HG03432 (cell line): ENCODE data around the gene ZNF791.
A peak's percentile ranks its signal among the peaks of the same experiment; 100 is the strongest.
"Not testable (repeated sequence)": the region's sequence is repeated elsewhere in the genome, so short reads cannot be mapped to it uniquely, and the experiment has no call there.

Source experiments
- ATAC-seq: cut with Tn5 transposase; IDR thresholded peaks from one replicate; pipeline ENCODE4 v1.9.1; 2021; ENCODE audit warnings: mild to moderate bottlenecking, moderate library complexity; ENCODE audit not compliant: unreplicated experiment

The ZNF791 gene

DNA sequence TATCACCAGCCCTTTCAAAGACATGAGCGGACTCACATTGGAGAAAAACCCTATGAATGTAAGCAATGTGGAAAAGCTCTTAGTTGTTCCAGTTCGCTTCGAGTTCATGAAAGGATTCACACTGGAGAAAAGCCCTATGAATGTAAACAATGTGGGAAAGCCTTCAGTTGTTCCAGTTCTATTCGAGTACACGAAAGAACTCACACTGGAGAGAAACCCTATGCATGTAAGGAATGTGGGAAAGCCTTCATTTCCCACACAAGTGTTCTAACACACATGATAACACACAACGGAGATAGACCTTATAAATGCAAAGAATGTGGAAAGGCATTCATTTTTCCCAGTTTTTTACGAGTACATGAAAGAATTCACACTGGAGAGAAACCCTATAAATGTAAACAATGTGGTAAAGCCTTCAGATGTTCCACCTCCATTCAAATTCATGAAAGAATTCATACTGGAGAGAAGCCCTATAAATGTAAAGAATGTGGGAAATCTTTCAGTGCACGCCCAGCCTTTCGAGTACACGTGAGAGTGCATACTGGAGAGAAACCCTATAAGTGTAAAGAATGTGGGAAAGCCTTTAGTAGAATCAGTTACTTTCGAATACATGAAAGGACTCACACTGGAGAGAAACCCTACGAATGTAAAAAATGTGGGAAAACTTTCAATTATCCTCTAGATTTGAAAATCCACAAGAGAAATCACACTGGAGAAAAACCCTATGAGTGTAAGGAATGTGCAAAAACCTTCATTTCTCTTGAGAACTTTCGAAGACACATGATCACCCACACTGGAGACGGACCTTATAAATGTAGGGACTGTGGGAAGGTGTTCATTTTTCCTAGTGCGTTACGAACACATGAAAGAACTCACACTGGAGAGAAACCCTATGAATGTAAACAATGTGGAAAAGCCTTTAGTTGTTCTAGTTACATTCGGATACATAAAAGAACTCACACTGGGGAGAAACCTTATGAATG, 17.6 kb downstream of the ZNF791 start:
- ATAC-seq = no peak

DNA sequence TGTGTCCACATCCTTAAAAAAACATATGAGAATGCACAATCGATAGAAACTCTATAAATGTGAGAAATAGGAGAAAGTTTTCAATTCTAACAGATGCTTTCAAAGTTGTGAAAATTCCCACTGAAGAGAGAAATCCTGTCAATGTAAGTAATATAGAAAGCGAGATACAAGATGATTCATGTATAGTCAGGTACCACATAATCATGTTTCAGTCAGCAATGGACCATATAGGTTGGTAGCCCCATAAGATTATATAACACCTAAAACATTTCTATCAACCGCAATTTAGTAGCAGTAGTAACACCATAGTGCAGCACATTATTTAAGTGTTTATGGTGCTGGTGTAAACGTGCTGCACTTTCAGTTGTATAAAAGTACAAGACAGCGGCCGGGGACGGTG, 18.5 kb downstream of the ZNF791 start:
- ATAC-seq = no peak

DNA sequence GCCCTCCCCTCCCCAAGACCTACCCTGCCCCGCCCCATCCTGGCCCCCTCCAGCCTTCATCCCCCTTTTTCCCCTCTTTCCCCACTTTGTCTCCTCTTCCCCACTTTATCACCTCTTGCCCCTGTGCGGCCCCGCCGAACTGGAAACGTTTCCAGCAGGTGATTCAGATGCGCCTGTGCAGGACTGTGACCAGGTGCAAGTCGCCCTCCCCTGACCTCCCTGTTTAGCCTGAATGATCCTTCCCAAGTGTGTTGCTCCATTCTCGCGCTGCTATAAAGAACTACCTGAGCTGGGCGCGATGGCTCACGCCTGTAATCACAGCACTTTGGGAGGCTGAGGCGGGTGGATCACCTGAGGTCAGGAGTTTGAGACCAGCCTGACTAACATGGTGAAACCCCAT, 25.9 kb downstream of the ZNF791 start:
- ATAC-seq = no peak

DNA sequence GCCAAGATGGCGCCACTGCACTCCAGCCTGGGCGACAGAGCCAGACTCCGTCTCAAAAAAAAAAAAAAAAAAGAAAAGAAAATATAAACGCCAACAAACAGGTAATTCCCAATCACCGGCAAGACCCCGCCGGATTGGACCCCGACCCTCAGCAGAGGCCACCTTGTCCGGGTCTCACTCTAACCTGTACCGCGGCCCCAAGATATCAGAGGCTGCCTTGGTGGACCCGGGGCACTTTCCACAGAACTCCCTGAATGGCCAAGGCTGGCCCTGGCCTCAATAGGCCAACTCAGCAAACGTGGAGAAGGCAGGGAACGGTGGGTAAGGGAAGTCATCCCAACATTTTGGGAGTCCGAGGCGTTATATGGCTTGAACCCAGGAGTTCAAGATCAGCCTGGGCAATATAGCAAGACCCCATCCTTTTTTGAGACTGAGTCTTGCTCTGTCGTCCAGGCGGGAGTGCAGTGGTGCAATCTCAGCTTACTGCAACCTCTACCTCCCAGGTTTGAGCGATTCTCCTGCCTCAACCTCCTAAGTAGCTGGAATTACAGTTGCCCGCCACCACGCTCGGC, 28.0 kb downstream of the ZNF791 start:
- no peak for ATAC-seq

DNA sequence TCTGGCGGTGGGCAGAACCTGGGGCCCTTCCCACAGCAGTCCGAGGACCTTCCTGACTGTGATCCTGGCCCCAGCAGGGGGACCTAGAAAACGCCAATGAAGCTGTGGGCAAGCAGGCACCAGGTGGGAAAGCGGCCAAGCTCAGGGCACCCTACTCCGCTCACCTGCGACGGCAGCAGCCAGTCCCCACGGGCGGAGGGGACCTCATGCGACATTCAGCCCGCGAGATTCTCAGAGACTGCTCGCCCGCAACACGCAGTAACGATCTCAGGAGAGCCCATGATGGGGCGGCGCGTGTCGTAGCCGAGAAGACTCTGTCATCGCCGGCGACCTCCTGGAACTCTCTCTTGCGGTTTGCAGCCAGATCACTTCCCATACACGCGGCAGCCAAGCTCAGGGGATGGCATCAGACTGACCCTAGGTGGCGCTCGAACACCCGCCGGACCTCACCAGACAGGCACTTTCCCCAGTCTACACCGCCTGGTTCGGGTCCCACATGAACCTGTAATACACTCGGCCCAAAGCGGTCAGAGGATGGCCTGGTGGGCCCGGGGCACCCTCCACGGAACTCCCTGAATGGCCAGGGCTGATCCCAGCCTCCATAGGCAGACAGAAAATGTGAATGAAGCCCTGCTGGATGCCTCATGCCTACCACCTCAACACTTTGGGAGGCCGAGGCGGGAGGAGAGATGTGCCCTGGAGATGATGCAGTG, 29.3 kb downstream of the ZNF791 start:
- peak; percentile 49 for ATAC-seq

DNA sequence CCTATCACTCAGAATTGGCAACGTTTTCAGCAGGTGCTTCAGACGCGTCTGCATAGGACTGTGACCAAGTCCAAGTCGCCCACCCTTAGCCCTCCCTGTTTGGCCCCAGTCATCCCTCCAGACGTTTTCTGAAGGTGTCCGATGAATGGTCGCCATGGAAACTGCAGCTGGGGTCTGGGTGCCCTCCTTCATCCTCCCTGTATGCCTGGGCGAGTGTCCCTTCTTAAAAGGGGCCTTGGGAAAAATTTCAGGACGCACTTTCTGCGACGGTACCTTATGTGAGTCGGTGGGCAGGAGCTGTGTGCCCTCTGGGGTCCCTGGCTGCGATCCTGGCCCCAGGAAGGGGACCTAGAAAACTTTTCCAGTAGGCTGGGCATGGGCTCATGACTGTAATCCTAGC, 30.7 kb downstream of the ZNF791 start:
- ATAC-seq = no peak

DNA sequence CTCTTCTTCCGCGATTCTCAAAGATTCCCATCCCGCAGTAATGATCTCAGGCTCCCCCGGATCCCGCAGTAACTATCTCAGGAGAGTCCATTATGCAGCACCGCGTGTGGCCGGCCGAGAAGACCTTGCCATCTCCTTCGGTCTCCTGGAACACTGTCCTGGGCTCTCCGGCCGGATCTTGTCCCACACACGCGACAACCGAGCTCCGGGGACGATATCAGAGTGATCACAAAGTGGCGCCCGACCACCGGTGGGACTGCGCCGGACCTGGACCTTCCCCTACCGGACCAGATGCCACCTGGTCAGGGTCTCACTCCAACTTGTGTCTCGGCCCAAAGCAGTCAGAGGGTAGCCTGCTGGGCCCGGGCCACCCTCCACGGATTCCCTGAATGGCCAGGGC, 31.8 kb downstream of the ZNF791 start:
- no peak for ATAC-seq

DNA sequence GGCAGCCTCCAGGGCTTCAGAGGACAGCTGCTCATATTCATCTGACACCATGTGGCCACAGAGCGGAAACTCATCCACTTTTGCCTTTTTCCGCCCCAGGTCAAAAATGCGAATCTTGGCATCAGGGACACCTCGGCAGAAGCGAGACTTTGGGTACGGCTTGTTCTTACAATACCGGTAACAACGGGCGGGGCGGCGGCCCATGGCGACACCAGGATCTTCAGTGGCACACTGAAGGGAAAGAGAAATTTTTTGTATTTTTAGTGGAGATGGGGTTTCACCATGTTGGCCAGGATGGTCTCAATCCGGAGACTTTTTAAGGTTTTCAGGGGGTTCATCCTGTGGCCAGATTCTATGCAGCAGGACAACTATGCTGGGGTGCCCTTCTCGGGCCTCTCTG, 33.0 kb downstream of the ZNF791 start:
- not testable (repeated sequence) for ATAC-seq

DNA sequence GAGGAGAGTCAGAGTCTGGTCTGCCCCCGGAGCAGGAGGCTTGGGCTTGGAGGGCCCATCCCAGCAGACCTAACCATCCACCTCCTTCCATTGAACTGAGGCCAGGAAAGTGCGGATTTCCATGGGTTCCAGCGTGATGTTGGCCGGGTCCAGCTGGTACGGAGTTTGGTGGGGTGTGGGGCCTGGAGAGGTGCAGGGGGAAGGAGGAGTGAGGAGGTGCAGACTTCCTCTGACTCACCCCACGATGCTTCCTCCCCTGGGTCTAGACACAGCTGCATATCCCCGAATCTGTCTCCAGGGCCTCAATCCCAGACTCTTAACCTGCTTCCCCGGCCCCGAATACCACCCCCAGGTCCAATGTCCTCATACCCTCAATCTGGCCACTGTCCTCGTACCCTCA, 35.8 kb downstream of the ZNF791 start:
- ATAC-seq = no peak

DNA sequence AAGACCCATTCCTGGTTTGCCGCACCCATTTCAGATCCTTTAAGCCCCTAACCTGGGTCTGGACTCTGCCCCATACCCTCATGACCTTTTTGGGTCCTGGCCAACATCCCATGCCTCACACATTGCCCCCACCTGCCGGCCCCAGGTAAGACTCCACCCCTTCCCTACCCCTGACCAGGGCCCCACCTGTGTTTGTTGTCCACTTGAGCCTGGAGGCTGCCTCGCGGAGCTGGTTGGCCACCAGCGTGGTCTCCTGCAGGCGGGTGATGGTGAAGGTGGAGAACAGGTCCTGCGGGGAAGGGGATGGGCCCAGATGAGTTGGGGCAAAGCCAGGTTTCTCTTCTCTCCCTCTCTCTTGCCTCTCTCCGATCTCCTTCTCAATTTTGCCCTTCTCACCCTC, 36.3 kb downstream of the ZNF791 start:
- no peak for ATAC-seq

DNA sequence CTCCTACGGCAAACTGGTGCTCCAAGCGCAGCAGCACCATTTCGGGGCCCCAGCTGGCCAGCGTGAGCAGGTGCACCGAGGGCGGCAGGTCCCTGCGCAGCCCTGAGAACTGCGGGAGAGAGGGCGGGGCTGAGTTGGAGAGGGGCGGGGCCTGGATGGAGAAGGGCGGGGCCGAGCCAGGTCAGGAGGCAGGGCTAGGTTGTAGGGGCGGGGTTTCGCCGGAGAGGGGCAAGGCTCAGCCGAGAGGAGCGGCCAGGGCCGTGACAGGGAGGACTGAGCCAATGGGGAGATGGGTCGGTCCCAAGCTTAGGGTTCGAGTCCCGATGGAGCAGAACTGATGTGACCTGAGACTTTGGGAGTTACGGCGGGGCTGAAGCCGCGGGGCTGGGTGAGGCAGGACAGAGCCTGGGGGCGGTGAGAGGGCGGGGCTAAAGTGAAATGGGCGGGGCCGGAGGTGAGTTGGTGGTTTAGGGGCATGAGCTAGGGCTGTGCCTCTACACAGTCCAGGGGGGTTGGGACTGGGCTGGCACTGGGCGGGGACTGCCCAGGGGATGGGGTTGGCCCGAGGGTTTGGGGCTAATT, 36.9 kb downstream of the ZNF791 start:
- ATAC-seq = no peak

DNA sequence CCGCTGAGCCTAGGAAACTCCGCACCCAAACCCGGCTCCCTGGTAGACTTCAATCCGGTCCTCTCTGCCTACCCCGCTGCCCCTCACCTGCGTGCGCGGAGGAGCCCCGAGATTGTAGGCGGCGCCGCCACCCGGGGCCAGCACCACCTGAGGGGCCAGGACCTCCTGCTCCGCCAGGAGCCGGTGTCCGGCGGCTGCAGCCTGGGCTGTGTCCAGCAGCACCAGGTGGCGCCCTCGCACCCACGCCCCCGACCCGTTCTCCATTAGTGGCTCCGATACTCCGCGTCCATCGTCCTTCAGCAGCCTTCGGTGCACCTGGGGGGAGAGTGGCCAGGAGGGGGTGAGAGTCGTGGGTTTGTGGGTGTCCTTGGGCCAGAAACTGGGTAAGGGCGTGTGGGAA, 37.4 kb downstream of the ZNF791 start:
- ATAC-seq = no peak

DNA sequence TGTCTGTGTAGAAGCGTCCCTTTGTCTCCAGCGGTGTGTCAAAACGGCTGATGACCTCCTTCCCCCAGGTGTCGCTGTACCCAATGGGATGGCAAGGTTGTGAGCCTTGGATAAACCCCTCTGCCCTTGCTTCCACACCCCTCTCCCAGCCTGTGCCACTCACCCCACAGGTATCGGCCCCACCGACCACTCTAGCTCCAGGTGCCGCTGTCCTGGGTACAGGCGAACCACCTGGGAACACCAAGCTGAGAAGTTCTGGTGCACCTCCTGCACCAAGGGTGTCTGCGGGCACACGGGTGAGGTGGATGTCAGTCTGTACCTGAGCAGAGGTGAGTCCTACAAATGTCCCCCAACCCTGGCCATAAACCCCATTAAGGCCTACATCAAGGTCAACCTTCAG, 39.2 kb downstream of the ZNF791 start:
- ATAC-seq = no peak

DNA sequence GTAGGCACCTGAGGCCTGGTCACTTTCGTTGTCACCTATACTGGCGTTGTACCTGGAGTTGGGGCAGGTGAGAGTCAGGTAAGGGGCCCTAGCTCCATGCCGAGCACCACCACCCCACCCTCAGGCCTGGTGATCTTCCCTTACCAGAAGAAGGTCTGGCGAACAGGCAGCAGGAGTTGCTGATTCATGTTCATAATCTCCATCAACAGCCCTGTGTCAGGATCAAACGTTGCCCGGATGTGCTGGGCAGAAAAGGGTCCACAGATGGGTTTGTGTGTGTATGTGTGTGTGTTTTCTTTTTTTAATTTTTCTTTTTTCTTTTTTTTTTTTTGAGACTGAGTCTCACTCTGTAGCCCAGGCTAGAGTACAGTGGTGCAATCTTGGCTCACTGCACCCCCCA, 41.5 kb downstream of the ZNF791 start:
- ATAC-seq = no peak

DNA sequence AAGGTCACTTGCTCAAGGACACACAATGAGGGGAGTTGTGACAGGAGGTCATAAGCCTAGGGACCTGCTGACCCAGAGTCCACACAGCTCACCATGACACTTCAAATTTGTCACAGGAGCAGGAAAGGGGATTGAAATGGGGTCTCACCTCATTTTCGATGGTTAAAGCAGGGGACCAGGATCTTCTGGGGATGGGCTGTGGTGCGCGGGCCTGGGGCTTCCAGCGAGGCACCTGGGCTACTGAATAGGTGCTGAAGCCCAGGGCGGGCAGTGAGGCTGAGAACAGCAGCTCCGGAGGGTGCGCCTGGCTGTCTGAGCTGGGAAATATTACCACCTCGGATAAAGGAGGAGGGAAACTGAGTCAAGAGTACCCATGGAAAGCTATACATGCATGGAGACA, 44.8 kb downstream of the ZNF791 start:
- no peak for ATAC-seq

DNA sequence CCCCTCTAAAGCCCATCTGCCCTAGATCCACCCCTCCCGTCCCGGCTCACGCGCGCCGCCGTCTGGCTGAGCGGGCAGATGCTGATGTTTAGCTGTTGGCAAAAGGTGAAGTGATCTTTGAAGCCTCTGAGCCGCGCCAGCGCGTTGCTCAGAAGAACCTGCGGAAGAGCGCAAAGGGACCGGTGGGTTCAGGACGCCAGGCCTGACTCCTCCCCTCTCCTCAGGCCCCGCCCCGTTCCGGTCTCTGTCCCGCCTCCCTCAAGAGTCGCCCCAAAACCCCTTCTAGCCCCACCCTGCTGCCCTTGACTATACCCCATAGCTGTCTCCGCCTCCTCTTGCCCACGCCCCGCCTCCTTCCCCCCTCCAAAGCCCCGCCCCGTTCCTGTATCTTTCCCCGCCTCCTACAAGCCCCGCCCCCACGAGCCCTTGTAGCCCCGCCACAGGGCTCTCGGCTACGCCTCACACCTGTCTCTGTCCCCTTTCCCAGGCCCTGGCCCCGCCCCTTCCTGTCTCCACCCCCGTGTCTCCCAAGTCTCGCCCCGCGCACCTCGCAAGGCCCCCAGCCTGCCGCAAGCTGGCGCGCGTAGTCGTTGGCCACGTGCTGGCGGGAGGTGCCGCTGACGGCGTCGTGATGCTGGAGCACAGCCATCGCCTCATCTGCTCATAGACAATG, 46.3 kb downstream of the ZNF791 start:
- ATAC-seq = no peak

DNA sequence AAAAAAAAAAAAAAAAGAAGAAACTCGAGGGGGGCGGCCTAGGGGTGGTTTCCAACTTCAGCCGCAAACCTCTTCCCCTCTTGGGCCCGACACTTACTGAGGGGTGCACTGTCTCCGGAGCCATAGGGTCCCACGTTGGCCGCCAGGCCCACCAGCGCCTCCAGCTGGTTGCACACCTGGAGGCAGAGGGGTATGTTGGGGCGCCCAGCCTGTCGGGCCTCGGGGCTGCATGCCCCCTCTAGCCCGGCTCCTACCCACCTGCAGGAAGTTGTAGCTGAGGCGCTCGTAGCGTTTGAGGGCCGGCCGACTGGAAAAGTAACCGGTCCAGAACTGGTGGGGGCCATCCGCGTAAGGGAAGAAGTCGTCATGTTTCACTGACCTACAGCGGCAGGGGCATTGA, 47.2 kb downstream of the ZNF791 start:
- no peak for ATAC-seq

DNA sequence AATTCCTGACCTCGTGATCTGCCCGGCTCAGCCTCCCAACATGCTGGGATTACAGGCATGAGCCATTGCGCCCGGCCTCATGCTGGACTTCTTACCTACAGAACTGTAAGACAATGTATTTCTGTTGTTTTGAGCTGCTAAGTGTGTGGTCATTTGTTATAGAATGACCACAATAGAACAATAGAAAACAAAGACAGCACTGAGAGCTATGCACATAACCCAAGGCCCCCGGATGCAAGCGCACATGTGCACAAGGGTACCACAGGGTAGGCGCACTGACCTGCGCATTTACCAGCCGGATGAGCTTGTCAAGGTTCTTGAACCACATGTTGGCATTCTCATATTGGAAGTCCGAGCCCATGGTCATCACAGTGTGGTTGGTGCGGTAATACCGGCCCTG, 50.3 kb downstream of the ZNF791 start:
- ATAC-seq = no peak

DNA sequence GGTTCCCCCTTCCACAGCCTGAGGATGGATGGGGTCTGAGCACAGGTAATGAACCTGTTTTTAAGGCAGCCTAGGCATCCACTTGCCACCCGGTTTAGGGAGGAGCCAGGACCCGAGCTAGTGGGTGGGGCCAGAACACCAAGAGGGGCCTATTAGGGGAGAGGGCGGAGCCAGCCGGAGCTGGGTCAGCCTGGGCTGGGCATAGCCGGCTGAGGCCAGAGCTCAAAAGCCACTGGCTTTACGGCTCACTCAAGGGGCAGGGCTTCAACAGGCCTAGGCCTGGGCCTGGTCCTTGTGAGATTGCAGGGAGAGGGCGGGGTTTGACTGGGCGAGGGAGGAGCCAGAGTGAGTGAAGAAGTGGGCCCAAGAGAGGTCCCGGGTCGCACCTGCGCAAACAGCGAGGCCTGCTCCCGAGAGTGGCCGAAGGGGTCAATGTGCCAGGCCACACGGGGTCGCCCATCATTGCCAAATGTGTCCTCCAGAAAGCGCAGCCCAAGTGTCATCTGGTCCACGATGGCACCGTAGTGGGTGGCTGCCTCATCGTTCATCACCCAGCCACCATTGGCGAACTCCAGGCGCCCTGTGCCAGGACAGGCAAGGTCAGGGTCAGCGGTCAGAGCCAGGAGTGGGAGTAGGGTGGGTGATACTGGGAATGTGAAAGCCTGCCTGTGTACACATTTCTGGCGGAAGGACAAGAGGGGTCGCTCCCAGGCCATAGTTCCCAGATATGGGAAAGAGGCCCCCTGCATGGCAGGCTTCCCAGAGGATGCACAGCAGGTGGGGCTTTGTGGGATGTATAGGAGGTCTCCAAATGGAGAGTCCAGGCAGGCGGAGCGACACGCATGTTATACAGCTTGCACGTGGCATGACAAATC, 53.9 kb downstream of the ZNF791 start:
- ATAC-seq = no peak

DNA sequence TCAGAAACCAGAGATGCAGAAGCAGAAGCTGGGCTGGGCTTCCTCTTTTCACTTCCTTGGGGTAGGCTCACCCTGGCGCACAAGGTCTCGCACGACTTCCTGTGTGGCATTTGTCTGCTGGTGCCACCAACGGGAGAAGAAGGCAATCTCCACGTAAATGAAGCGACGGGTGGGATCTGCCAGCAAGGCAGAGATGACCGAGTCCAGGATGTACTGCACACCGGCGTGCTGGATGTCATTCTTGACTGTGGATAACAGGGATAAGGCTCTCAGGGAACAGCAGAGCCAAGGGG, 54.5 kb downstream of the ZNF791 start:
- ATAC-seq = no peak
